ENCODE measurements around the gene KIAA1549. TPM values are rescaled to one million over a fixed set of nuclear protein-coding genes. Genes with fewer than 3 reads are reported as not detected.

Gene KIAA1549
- total RNA-seq, 1 experiment from 2014 or later: 18.7 TPM

- POLR2A ChIA-PET: interaction anchor here (0.5 kb wide), 1 partner anchor 143 kb away, joined by 3 read pairs; no protein-coding TSS in a partner anchor
- no peak for DNase-seq (ENCODE audit: low spot score)
- no peak for ATAC-seq
- peaks cover 40% of the 10 kb centered on the region for H3K36me3 Mint-ChIP-seq
- H3K27ac Mint-ChIP-seq: no peak overlapping the region
- no peaks in the 10 kb centered on the region for H3K4me1 Mint-ChIP-seq
- H3K27me3 Mint-ChIP-seq (ENCODE audit: low read depth): no peaks in the 10 kb centered on the region
- TF ChIP-seq AR (CRISPR knock-in tag; IDR thresholded peaks at IDR 0.05) (no peak), USF2 (CRISPR knock-in tag; IDR thresholded peaks at IDR 0.05) (no peak), FOXJ3 (CRISPR knock-in tag; IDR thresholded peaks at IDR 0.05; ENCODE audit: borderline replicate concordance) (no peak), ZNF317 (CRISPR knock-in tag; IDR thresholded peaks at IDR 0.05; ENCODE audit: borderline replicate concordance, low read depth) (no peak), RELA (CRISPR knock-in tag; IDR thresholded peaks at IDR 0.05; ENCODE audit: borderline replicate concordance) (no peak)
- CTCF ChIA-PET: no interaction called here
- no peak overlapping the region for H3K4me3 Mint-ChIP-seq
- H3K9me3 Mint-ChIP-seq: no peaks in the 10 kb centered on the region
These were observed 113.4 kb downstream of the KIAA1549 start for GRCh38 chr7:138867744-138868143.

GRCh38 chr7:138866353-138866752, 114.8 kb downstream of the KIAA1549 start:
- no peak for TF ChIP-seq CREB1 (CRISPR knock-in tag; IDR thresholded peaks at IDR 0.05)
- TF ChIP-seq ZNF263 (CRISPR knock-in tag; IDR thresholded peaks at IDR 0.05; ENCODE audit: low read depth): no peak
- no peak for TF ChIP-seq ESRRA (CRISPR knock-in tag; IDR thresholded peaks at IDR 0.05; ENCODE audit: borderline replicate concordance)
- CTCF ChIA-PET: interaction anchor here (1.5 kb wide), 1 partner anchor 127 kb away, joined by 6 read pairs; no protein-coding TSS in a partner anchor
- Mint-ChIP-seq H3K36me3 (peaks cover 37% of the 10 kb centered on the region), H3K4me3 (no peak overlapping the region), H3K27me3 (ENCODE audit: low read depth) (no peaks in the 10 kb centered on the region), H3K4me1 (no peaks in the 10 kb centered on the region), H3K27ac (peak overlapping the region; percentile 63; the same call in 1 of the 2 replicates), H3K9me3 (no peaks in the 10 kb centered on the region)
- peak; percentile 72 for ATAC-seq
- DNase-seq (ENCODE audit: low spot score): no peak
- POLR2A ChIA-PET: no interaction called here

- Mint-ChIP-seq H3K36me3 (peaks cover 37% of the 10 kb centered on the region), H3K27me3 (ENCODE audit: low read depth) (no peaks in the 10 kb centered on the region), H3K9me3 (no peaks in the 10 kb centered on the region), H3K27ac (peak overlapping the region; percentile 77; the same call in 1 of the 2 replicates), H3K4me1 (no peaks in the 10 kb centered on the region), H3K4me3 (no peak overlapping the region)
- ATAC-seq: peak; percentile 84
- peak; percentile 24 for DNase-seq (ENCODE audit: low spot score)
- POLR2A ChIA-PET: no interaction called here
- CTCF ChIA-PET: interaction anchor here (1.5 kb wide), 1 partner anchor 127 kb away, joined by 6 read pairs; no protein-coding TSS in a partner anchor
- TF ChIP-seq ZNF416 (CRISPR knock-in tag; IDR thresholded peaks at IDR 0.05): no peak
- TF ChIP-seq TP53 (CRISPR knock-in tag; IDR thresholded peaks at IDR 0.05): no peak
- 0 out of 2 replicates have a peak, but pooled peaks have one; percentile 19 for TF ChIP-seq CTCF (IDR thresholded peaks at IDR 0.05)
- TF ChIP-seq ZSCAN18 (CRISPR knock-in tag; IDR thresholded peaks at IDR 0.05): no peak
- TF ChIP-seq IRF1 (CRISPR knock-in tag; IDR thresholded peaks at IDR 0.05): no peak
These were observed 115.3 kb downstream of the KIAA1549 start for GRCh38 chr7:138865843-138866242.

All from WTC11 (cell line).